Subcutaneous adipose tissue (tissue), 4 donors: ENCODE results near the gene CHST8. TPM values are rescaled to one million over a fixed set of nuclear protein-coding genes. Genes with fewer than 3 reads are reported as not detected.

Source experiments
- total RNA-seq, 4 donors: library from RNA; depleted of rRNA; stranded (reverse); fragments of >200 nt; gene quantifications; one replicate each; pipeline ENCODE4 v1.1.0, GENCODE V29; 2016
- TF ChIP-seq, protein P1 (sequence below): fragments of 450-650 bp; IDR thresholded peaks from one replicate; pipeline ENCODE4 v1.5.1; 2016; ENCODE audit warnings: low read depth, mild to moderate bottlenecking, control low read depth, antibody characterized with exemption, moderate library complexity

Gene CHST8
- total RNA-seq, 4 donors from 2014 or later: 0.49 to 4.0 (median 0.70) TPM

GRCh38 chr19:33727331-33727998, 105.7 kb downstream of the CHST8 start:
- TF ChIP-seq, protein P1, sequence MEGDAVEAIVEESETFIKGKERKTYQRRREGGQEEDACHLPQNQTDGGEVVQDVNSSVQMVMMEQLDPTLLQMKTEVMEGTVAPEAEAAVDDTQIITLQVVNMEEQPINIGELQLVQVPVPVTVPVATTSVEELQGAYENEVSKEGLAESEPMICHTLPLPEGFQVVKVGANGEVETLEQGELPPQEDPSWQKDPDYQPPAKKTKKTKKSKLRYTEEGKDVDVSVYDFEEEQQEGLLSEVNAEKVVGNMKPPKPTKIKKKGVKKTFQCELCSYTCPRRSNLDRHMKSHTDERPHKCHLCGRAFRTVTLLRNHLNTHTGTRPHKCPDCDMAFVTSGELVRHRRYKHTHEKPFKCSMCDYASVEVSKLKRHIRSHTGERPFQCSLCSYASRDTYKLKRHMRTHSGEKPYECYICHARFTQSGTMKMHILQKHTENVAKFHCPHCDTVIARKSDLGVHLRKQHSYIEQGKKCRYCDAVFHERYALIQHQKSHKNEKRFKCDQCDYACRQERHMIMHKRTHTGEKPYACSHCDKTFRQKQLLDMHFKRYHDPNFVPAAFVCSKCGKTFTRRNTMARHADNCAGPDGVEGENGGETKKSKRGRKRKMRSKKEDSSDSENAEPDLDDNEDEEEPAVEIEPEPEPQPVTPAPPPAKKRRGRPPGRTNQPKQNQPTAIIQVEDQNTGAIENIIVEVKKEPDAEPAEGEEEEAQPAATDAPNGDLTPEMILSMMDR: no peak

- TF ChIP-seq, protein P1: no peak
Measured at GRCh38 chr19:33728141-33728540, 106.4 kb downstream of the CHST8 start.

DNA sequence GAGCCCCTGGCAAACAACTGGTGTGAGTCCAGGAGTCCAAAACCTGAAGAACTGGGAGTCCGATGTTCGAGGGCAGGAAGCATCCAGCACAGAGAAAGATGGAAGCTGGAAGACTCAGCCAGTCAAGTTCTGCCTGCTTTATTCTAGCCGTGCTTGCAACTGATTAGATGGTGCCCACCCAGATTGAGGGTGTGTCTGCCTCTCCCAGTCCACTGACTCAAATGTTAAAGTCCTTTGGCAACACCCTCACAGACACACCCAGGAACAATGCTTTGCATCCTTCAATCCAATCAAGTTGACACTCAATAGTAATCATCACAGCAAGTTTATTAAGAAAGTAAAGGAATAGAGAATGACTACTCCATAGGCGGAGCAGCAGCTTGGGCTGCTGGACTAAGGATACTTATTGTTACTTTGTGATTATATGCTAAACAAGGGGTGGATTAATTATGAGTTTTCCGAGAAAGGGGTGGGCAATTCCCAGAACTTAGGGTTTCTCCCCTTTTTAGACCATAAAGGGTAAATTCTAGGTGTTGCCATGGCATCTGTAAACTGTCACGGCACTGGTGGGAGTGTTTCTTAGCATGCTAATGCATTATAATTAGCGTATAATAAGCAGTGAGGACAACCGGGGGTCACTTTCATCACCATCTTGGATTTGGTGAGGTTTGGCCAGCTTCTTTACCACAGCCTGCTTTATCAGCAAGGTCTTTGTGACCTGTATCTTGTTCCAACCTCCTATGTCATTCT, 109.3 kb downstream of the CHST8 start:
- TF ChIP-seq, protein P1: no peak

- TF ChIP-seq, protein P1: no peak
Measured at GRCh38 chr19:33731881-33732280, 110.1 kb downstream of the CHST8 start.

DNA sequence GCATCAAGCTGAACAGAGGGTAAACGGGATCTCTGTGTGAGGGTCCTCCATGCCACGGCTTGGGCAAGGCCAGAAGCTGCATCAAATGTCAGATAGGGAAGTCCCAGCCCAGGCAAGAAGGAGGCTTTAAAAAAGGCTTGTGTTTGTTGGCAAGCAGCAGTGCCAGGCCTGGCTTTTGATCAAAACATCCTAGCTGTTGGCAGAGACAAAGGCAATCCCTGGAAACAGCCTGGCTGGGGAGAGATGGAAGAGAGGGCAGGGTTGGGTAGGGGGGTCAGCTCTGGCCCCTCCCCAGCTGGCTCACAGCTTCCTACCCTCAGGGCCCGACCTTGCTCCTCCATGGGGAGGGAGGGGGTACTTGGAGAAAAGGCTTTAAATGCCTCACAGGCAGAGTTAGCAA, 113.2 kb downstream of the CHST8 start:
- TF ChIP-seq, protein P1: no peak

GRCh38 chr19:33736158-33736557, 114.4 kb downstream of the CHST8 start:
- TF ChIP-seq, protein P1: no peak

- TF ChIP-seq, protein P1: no peak
Measured at GRCh38 chr19:33736787-33737186, 115.0 kb downstream of the CHST8 start.
